Fibroblast of lung (primary cell): ENCODE measurements around the gene MORC4.

ENCODE experiments used
- EZH2 ChIP-seq: IDR thresholded peaks from 2 replicates; pipeline ENCODE4 v1.5.1; 2012; ENCODE audit warnings: low read length, control low read depth, mild to moderate bottlenecking; ENCODE audit errors: missing control alignments
- TF ChIP-seq, protein P1 (sequence below), 2 donors: IDR thresholded peaks in 1 of 2; conservative IDR thresholded peaks in 1 of 2; 1 replicate in 1 of 2; 2 replicates in 1 of 2; pipeline ENCODE4 v1.5.1; 2011 to 2012; ENCODE audit warnings: low read length in 2 of 2, control low read depth in 1 of 2, inconsistent platforms in 1 of 2, low read depth in 1 of 2, mild to moderate bottlenecking in 1 of 2

DNA sequence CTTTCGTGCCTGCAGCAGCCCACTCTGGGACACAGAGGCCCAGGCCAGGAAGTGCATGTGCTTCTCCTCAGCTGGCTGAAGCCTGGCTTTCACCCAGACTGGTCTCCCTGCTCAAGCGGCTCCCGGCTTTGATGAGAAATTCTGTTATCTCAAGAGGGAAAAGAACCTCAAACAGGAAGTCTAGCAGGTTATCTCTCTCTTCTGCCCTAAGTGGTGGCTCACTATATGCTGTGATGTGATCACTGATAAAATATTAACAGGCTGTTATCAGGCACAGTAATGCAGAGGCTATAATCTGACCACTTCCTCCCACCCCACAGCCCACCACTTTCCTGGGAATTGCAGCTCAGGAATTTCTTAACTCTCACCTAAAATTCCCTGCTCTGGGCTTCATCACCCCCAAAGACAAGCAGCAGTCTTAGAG lies 66.5 kb downstream of the MORC4 start:
- no peak for TF ChIP-seq EZH2
- TF ChIP-seq, protein P1, sequence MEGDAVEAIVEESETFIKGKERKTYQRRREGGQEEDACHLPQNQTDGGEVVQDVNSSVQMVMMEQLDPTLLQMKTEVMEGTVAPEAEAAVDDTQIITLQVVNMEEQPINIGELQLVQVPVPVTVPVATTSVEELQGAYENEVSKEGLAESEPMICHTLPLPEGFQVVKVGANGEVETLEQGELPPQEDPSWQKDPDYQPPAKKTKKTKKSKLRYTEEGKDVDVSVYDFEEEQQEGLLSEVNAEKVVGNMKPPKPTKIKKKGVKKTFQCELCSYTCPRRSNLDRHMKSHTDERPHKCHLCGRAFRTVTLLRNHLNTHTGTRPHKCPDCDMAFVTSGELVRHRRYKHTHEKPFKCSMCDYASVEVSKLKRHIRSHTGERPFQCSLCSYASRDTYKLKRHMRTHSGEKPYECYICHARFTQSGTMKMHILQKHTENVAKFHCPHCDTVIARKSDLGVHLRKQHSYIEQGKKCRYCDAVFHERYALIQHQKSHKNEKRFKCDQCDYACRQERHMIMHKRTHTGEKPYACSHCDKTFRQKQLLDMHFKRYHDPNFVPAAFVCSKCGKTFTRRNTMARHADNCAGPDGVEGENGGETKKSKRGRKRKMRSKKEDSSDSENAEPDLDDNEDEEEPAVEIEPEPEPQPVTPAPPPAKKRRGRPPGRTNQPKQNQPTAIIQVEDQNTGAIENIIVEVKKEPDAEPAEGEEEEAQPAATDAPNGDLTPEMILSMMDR (conservative IDR thresholded peaks at IDR 0.05 in 1 of 2, IDR thresholded peaks at IDR 0.05 in 1 of 2; ENCODE audit: low read depth in 1 of 2, low read length in 2 of 2): no peak
